ENCODE results near the gene GCAT. TPM values are rescaled to one million over a fixed set of nuclear protein-coding genes. Genes with fewer than 3 reads are reported as not detected.

GCAT gene
- total and polyA plus RNA-seq, 2 of the 13 experiments (the other 11 are each of a cell fraction or from before 2014, with no cell fraction given): 28.0 to 50.3 TPM

- TF ChIP-seq ZNF256 (CRISPR knock-in tag; conservative IDR thresholded peaks at IDR 0.05) (0 out of 2 replicates have a peak, but pooled peaks have one; percentile 4), AHDC1 (CRISPR knock-in tag; IDR thresholded peaks at IDR 0.05; ENCODE audit: borderline replicate concordance) (peak; percentile 42; the same call in 1 of the 2 replicates), ZNF350 (CRISPR knock-in tag; IDR thresholded peaks at IDR 0.05; ENCODE audit: borderline replicate concordance, low read depth) (peak; percentile 84), NR2C2 (CRISPR knock-in tag; IDR thresholded peaks at IDR 0.05; ENCODE audit: borderline replicate concordance) (peak; percentile 87), CREB3 (CRISPR knock-in tag; IDR thresholded peaks at IDR 0.05) (0 out of 2 replicates have a peak, but pooled peaks have one; percentile 23), ZNF317 (CRISPR knock-in tag; IDR thresholded peaks at IDR 0.05) (0 out of 2 replicates have a peak, but pooled peaks have one; percentile 37), ZNF670 (CRISPR knock-in tag; IDR thresholded peaks at IDR 0.05; ENCODE audit: borderline replicate concordance) (peak; percentile 62; the same call in 1 of the 2 replicates), MAF1 (CRISPR knock-in tag; IDR thresholded peaks at IDR 0.05; ENCODE audit: borderline replicate concordance) (0 out of 2 replicates have a peak, but pooled peaks have one; percentile 47)
- TF ChIP-seq, protein P1, sequence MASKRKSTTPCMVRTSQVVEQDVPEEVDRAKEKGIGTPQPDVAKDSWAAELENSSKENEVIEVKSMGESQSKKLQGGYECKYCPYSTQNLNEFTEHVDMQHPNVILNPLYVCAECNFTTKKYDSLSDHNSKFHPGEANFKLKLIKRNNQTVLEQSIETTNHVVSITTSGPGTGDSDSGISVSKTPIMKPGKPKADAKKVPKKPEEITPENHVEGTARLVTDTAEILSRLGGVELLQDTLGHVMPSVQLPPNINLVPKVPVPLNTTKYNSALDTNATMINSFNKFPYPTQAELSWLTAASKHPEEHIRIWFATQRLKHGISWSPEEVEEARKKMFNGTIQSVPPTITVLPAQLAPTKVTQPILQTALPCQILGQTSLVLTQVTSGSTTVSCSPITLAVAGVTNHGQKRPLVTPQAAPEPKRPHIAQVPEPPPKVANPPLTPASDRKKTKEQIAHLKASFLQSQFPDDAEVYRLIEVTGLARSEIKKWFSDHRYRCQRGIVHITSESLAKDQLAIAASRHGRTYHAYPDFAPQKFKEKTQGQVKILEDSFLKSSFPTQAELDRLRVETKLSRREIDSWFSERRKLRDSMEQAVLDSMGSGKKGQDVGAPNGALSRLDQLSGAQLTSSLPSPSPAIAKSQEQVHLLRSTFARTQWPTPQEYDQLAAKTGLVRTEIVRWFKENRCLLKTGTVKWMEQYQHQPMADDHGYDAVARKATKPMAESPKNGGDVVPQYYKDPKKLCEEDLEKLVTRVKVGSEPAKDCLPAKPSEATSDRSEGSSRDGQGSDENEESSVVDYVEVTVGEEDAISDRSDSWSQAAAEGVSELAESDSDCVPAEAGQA (IDR thresholded peaks at IDR 0.05; ENCODE audit: low read depth): peak; percentile 69; the same call in 1 of the 2 replicates
- TF ChIP-seq, protein P1 (CRISPR knock-in tag; IDR thresholded peaks at IDR 0.05; ENCODE audit: borderline replicate concordance): no peak; the same call in 1 of the 2 replicates
- TF ChIP-seq, protein P2, sequence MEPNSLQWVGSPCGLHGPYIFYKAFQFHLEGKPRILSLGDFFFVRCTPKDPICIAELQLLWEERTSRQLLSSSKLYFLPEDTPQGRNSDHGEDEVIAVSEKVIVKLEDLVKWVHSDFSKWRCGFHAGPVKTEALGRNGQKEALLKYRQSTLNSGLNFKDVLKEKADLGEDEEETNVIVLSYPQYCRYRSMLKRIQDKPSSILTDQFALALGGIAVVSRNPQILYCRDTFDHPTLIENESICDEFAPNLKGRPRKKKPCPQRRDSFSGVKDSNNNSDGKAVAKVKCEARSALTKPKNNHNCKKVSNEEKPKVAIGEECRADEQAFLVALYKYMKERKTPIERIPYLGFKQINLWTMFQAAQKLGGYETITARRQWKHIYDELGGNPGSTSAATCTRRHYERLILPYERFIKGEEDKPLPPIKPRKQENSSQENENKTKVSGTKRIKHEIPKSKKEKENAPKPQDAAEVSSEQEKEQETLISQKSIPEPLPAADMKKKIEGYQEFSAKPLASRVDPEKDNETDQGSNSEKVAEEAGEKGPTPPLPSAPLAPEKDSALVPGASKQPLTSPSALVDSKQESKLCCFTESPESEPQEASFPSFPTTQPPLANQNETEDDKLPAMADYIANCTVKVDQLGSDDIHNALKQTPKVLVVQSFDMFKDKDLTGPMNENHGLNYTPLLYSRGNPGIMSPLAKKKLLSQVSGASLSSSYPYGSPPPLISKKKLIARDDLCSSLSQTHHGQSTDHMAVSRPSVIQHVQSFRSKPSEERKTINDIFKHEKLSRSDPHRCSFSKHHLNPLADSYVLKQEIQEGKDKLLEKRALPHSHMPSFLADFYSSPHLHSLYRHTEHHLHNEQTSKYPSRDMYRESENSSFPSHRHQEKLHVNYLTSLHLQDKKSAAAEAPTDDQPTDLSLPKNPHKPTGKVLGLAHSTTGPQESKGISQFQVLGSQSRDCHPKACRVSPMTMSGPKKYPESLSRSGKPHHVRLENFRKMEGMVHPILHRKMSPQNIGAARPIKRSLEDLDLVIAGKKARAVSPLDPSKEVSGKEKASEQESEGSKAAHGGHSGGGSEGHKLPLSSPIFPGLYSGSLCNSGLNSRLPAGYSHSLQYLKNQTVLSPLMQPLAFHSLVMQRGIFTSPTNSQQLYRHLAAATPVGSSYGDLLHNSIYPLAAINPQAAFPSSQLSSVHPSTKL (CRISPR knock-in tag; IDR thresholded peaks at IDR 0.05): 0 out of 2 replicates have a peak, but pooled peaks have one; percentile 29
Observed at GRCh38 chr22:37849089-37849751, 41.5 kb downstream of the GCAT start, which contains the start of gene EIF3L (continued).
